Stomach (tissue), 9 donors: Measurements from ENCODE around the gene SAXO1. TPM values are rescaled to one million over a fixed set of nuclear protein-coding genes. Genes with fewer than 3 reads are reported as not detected.

ENCODE experiments used
- DNase-seq, 2 donors: peaks; one replicate each; pipeline versions ENCODE4 v3.0.0 to v3.0.0-alpha.2; 2013 to 2019
- H3K27ac ChIP-seq, 5 donors: fragments of 200-600 bp in 4 of 5; sonication (generic) in 4 of 5; one replicate each; pipeline ENCODE4 v1.5.1; 2013 to 2019; ENCODE audit warnings: mild to moderate bottlenecking in 1 of 5, moderate library complexity in 1 of 5
- H3K27me3 ChIP-seq, 3 donors: fragments of 200-600 bp; sonication (generic); one replicate each; pipeline ENCODE4 v1.5.1; 2017 to 2019; ENCODE audit warnings: mixed run types in 1 of 3
- H3K36me3 ChIP-seq, 4 donors: fragments of 200-600 bp; sonication (generic); 1 replicate in 3 of 4; 2 replicates in 1 of 4; pipeline ENCODE4 v1.5.1; 2016 to 2019
- H3K4me1 ChIP-seq, 4 donors: fragments of 200-600 bp; sonication (generic); one replicate each; pipeline ENCODE4 v1.5.1; 2016 to 2019
- H3K4me3 ChIP-seq, 4 donors: fragments of 200-600 bp; sonication (generic) in 3 of 4; one replicate each; pipeline ENCODE4 v1.5.1; 2016 to 2019; ENCODE audit warnings: mild to moderate bottlenecking in 1 of 4
- H3K9me3 ChIP-seq, 4 donors: fragments of 200-600 bp; sonication (generic); one replicate each; pipeline ENCODE4 v1.5.1; 2016 to 2019
- EP300 ChIP-seq: sonication (generic); formaldehyde crosslinking; IDR thresholded peaks from one replicate; pipeline ENCODE4 v1.6.1; 2017; ENCODE audit warnings: antibody characterized with exemption
- POLR2A ChIP-seq, 4 donors: fragments of 450-650 bp; IDR thresholded peaks; one replicate each; pipeline ENCODE4 v1.6.1; 2016; ENCODE audit warnings: antibody characterized with exemption in 4 of 4, control low read depth in 2 of 4, mild to moderate bottlenecking in 1 of 4, moderate library complexity in 1 of 4
- POLR2AphosphoS5 ChIP-seq, 3 donors: sonication (generic); formaldehyde crosslinking; IDR thresholded peaks; one replicate each; pipeline ENCODE4 v1.6.1; 2016; ENCODE audit warnings: antibody characterized with exemption in 3 of 3
- WGBS, 5 donors: extraction: QIAGEN DNeasy Blood & Tissue Kit in 3 of 5; methylation state at CpG; one replicate each; pipeline versions ENCODE4 v1.1.5 to v1.1.7; 2013 to 2018; 5-methylcytosine and 5-hydroxymethylcytosine counted together
- intact Hi-C: fragments of 100-400 bp; cut with DNase I; formaldehyde crosslinking; loops from one replicate; pipeline ENCODE4 v1.15.1; 2023; ENCODE audit warnings: low total_unique reads
- polyA plus RNA-seq, 3 donors: library from polyadenylated mRNA; stranded (reverse); fragments of 200-250 nt; gene quantifications; one replicate each; pipeline ENCODE4 v1.2.3, GENCODE V29; 2013
- total RNA-seq, 5 donors: library from RNA; depleted of rRNA; stranded (reverse); fragments of >200 nt; gene quantifications; one replicate each; pipeline versions ENCODE4 v1.1.0 to v1.2.3, GENCODE V29; 2014 to 2016
- TF ChIP-seq, protein P1 (sequence below), 7 experiments: fragments of 450-650 bp in 4 of 7; fragments of 200-600 bp in 3 of 7; sonication (generic) in 3 of 7; IDR thresholded peaks; one replicate each; pipeline ENCODE4 v1.5.1; 2016 to 2019; ENCODE audit warnings: antibody characterized with exemption in 7 of 7, control low read depth in 2 of 7, mild to moderate bottlenecking in 1 of 7
- donor health status: healthy with polysubstance abuse.
- donor health status: Bipolar disorder and iron deficiency.
- donor health status: healthy.

Gene SAXO1
- total and polyA plus RNA-seq, 8 donors = 0.03 to 4.7 (median 0.12) TPM; not detected in 4

DNA sequence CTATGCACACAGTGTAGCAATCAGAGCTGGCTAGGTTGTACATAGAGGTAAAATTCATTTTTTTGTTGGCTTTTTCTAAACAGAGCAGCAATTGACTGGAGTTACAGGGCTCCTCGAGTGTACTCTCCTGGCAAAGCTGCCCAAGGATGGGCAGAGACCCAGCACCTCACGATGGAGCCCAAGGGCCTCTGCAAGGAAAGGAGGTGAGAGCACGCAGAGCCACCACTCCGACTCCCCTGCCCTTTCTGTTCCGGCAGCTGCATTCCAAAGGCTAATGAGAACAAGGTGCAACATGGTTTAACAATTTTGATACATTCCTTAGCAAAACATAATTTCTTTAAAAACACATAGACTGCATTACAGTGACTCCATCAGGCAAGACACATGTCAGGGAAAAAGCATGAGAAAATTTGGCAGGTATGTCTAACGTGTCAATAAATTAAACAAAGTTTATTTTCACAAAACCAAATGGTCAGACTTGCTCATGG is 47.5 kb downstream of the SAXO1 start:
- WGBS, 5 donors = 32 to 54% (median 40%) methylated on average over 6 of the region's 6 CpGs
- H3K4me3 ChIP-seq = no peak overlapping the region
- H3K4me1 ChIP-seq = peaks cover 0 to 28% (median 9%) of the 10 kb centered on the region in 4 donors
- no peaks in the 10 kb centered on the region for H3K27me3 ChIP-seq
- no peaks in the 10 kb centered on the region for H3K9me3 ChIP-seq
- DNase-seq = peak; percentile 42 to 83
- H3K36me3 ChIP-seq = no peaks in the 10 kb centered on the region
- intact Hi-C loops = no loop called here
- peak overlapping the region in 2 of 5 donors; percentile 16 to 40 for H3K27ac ChIP-seq
- TF ChIP-seq, protein P1, sequence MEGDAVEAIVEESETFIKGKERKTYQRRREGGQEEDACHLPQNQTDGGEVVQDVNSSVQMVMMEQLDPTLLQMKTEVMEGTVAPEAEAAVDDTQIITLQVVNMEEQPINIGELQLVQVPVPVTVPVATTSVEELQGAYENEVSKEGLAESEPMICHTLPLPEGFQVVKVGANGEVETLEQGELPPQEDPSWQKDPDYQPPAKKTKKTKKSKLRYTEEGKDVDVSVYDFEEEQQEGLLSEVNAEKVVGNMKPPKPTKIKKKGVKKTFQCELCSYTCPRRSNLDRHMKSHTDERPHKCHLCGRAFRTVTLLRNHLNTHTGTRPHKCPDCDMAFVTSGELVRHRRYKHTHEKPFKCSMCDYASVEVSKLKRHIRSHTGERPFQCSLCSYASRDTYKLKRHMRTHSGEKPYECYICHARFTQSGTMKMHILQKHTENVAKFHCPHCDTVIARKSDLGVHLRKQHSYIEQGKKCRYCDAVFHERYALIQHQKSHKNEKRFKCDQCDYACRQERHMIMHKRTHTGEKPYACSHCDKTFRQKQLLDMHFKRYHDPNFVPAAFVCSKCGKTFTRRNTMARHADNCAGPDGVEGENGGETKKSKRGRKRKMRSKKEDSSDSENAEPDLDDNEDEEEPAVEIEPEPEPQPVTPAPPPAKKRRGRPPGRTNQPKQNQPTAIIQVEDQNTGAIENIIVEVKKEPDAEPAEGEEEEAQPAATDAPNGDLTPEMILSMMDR (IDR thresholded peaks at IDR 0.05) = no peak
- TF ChIP-seq POLR2A (IDR thresholded peaks at IDR 0.05) (no peak), EP300 (no peak)

DNA sequence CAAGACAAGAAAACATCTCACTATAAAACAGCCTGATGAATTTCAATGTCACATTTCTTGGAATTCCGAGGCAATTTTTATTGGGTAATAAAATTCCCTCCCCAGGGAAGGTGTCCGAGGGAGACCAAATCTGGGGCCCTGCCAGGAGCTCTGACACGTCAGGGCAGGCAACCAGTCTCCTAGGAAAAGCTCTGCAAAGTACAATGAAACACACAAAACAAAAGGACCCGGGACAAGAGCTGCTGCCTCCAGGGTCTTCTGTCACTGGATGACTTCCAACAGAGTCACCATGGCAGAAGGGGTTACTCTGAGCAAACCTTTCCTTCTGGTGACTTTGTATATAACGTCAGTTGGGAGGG is 50.8 kb downstream of the SAXO1 start:
- Histone ChIP-seq H3K4me1 (peaks cover 0 to 45% (median 18%) of the 10 kb centered on the region in 4 donors), H3K27ac (no peak overlapping the region), H3K4me3 (no peak overlapping the region), H3K9me3 (no peaks in the 10 kb centered on the region), H3K27me3 (no peaks in the 10 kb centered on the region), H3K36me3 (no peaks in the 10 kb centered on the region)
- intact Hi-C loops = no loop called here
- WGBS, 5 donors = 66 to 84% (median 75%) methylated on average over 5 of the region's 5 CpGs
- no peak for DNase-seq
- TF ChIP-seq EP300 = no peak
- TF ChIP-seq POLR2AphosphoS5 (IDR thresholded peaks at IDR 0.05) = no peak
- TF ChIP-seq, protein P1 (IDR thresholded peaks at IDR 0.05) = no peak
- TF ChIP-seq POLR2A (IDR thresholded peaks at IDR 0.05) = no peak

DNA sequence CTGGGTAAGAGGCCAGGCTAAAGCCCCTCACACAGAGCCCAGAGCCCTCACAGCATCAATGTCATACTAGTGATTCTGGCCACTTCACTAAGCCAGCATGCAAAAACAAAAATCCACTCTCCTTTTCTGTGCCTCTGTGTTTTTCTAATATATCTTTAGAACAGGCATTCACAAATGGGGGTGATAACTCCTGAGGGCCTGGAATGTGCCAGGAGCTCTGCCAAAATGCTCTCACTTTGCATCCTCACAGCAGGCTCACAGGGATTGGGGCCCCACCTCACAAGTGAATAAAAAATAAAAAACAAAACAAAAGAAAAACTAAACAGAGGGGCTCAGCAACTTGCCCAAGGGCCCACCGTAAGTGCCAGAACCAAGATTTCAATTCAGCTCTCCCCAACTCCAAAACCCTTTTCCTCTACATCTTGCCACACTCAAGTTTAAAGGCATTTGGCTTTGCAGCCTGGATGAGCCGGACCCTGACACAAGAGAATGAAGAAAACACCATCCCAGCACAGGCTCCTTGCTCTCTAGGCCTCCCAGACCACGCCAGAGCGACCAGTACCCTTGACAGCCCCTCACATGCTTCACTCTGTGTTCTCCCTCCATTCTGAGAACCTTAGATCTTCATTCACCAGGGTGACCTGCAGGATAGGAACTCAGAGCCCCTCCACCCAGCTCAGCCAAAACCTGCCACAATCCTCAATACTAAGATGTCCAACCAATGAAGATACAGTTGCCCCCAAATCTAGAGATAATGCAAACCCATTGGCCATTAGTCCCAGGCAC is 51.3 kb downstream of the SAXO1 start:
- Histone ChIP-seq H3K4me3 (no peak overlapping the region), H3K27me3 (no peaks in the 10 kb centered on the region), H3K9me3 (no peaks in the 10 kb centered on the region), H3K27ac (no peak overlapping the region), H3K4me1 (peaks cover 0 to 51% (median 23%) of the 10 kb centered on the region in 4 donors), H3K36me3 (no peaks in the 10 kb centered on the region)
- TF ChIP-seq POLR2AphosphoS5 (IDR thresholded peaks at IDR 0.05) (no peak), EP300 (no peak), POLR2A (IDR thresholded peaks at IDR 0.05) (no peak)
- TF ChIP-seq, protein P1 (IDR thresholded peaks at IDR 0.05) = no peak
- intact Hi-C loops = no loop called here
- WGBS, 5 donors = 87 to 93% (median 90%) methylated on average over 4 of the region's 4 CpGs
- DNase-seq = no peak

DNA sequence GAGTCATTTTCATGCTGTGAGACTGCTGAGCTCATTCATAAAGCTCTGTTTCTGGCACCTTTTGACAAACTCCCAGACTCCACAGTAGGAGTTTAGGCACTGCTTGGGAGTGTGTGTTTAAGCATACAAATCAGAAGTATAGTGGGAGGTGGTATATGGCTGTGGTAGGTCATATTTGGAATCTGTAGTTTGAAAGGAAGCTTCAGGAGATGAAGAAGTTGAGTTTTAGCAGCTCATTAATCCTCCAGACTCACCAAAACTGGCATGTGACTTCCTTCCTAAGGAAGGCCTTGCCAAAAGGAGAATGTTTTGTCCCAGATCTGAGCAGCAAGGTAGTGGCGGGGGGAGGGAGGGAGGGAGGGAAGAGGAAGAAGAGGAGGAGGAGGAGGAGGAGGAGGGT is 52.8 kb downstream of the SAXO1 start:
- Histone ChIP-seq H3K4me1 (peaks cover 4 to 56% (median 25%) of the 10 kb centered on the region in 4 donors), H3K27ac (peak overlapping the region in 1 of 5 donors; percentile 42)
- intact Hi-C loops = no loop called here

More for the DNA sequence above, 52.8 kb downstream of the SAXO1 start:
- Histone ChIP-seq H3K9me3 (no peaks in the 10 kb centered on the region), H3K36me3 (no peaks in the 10 kb centered on the region), H3K4me3 (no peak overlapping the region), H3K27me3 (no peaks in the 10 kb centered on the region)
- no peak for TF ChIP-seq POLR2A (IDR thresholded peaks at IDR 0.05)
- TF ChIP-seq, protein P1 (IDR thresholded peaks at IDR 0.05) = no peak
- TF ChIP-seq EP300 = no peak
- no peak for TF ChIP-seq POLR2AphosphoS5 (IDR thresholded peaks at IDR 0.05)
- DNase-seq = no peak
- WGBS, 5 donors = 0 to 50% (median 11%) methylated on average over 1 of the region's 1 CpG
